DOHH2 (cell line): Measurements from ENCODE around the gene CGNL1.

Experiments used
- CTCF ChIP-seq: fragments of 200-600 bp; sonication (generic); IDR thresholded peaks from one replicate; pipeline ENCODE4 v1.5.1; 2014; ENCODE audit warnings: antibody characterized with exemption, mild to moderate bottlenecking, low read depth, low read length; ENCODE audit not compliant: poor library complexity, severe bottlenecking
- EZH2phosphoT487 ChIP-seq: fragments of 200-600 bp; sonication (generic); IDR thresholded peaks from 2 replicates; pipeline ENCODE4 v1.6.1; 2017; ENCODE audit warnings: borderline replicate concordance, mild to moderate bottlenecking, antibody characterized with exemption, low read length, moderate library complexity, mixed read lengths

GRCh38 chr15:57537488-57538264, 161.4 kb downstream of the CGNL1 start:
- TF ChIP-seq EZH2phosphoT487: no peak
- no peak for TF ChIP-seq CTCF
